Measurements from ENCODE around the gene PDE8B. TPM values are rescaled to one million over a fixed set of nuclear protein-coding genes. Genes with fewer than 3 reads are reported as not detected.
A peak's percentile ranks its signal among the peaks of the same experiment; 100 is the strongest.

PDE8B gene
- total RNA-seq, 1 experiment from 2014 or later, result 0.39 TPM

DNA sequence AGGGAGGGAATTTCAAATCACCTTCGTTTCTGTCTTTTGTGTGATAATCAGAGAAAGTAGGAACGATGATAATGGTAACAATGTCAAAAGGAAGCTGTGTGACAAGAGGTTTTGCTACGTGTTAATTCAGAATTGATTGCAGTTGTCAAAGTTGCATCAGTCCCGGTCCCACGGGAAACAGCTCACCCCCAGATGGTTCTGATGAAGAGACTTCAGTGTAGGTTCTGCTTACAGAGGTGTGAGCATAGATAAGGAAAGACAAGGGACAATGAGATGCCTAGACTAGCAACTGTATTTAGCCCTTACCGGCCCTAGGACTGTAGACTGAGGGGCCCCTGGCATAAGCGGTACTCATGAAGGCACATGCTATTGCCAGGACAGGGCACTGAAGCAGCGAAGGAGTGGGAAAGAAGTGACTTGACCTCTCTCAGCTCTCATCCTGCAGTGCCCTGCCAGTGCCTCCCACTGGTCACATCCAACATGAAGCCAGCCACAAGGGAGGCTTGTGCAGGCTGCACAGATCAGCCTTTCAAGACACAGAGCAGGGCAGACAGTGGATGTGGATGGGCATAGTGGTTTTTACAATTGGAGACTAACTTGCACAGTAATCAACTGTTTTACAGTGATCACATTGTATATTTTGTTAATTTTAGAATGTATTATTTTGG is 21.1 kb downstream of the PDE8B start:
- no peak for DNase-seq (ENCODE audit: low read depth)

GRCh38 chr5:77232574-77233358 is 22.3 kb downstream of the PDE8B start:
- peak; percentile 74 for DNase-seq (ENCODE audit: low read depth)

DNA sequence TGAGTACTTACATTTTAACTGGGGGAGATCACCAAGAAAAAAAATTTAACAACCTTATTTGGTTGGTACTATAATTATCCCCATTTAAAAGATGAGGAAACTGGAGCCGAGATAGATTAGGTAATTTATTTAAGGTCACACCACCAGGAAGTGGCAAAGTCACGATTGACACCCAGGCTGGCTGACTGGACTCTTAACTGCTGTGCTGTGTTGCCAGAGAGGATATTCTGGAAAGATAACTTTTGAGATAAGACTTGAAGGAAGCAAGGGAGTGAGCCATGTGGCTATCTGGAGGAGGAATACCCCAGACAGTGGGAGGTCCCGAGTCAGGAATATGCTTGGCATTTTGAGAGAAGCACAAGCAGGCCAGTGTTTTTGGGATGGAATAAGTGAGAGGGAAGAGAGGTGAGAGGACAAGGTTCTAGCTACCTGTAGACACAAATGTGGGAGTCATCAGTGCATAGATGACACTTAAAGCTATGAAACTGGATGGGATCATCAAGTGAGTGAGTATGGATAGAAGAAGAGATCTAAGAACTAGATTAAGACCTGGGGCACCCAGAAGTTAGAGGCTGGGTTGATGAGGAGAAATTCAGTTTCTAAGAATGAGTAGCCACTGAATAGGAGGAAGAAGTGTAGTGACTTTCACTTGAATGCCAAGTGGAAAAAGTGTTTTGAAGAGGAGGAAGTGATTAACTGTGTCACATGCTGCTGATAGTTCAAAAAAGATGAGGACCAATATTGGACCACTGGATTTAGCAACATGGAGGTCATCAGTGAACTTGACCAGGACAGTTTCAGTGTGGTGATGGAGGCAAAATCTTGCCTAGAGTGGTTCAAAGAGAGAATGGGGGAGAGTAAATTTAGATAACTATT is 25.6 kb downstream of the PDE8B start:
- no peak for DNase-seq (ENCODE audit: low read depth)

GRCh38 chr5:77239126-77239741 is 28.8 kb downstream of the PDE8B start:
- DNase-seq (ENCODE audit: low read depth), result peak; percentile 22

DNA sequence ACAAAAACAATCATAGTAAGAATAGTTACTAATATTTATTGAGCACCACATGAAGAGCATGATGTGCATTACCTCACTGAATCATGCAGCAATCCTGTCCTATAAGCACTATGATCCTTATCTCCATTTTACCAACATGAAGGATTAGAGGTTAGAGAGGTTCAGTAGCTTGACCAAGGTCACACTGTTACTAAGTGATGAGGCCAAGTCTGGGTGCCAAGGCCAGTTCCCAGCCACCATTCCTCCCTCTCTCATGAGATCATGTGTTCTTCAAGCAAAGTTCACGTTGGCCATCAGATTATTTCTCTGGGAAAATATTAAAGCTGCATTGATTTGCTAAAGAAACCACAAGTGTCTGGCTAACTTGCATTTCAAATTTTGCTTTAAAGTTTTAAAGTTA is 31.0 kb downstream of the PDE8B start:
- no peak for DNase-seq (ENCODE audit: low read depth)

DNA sequence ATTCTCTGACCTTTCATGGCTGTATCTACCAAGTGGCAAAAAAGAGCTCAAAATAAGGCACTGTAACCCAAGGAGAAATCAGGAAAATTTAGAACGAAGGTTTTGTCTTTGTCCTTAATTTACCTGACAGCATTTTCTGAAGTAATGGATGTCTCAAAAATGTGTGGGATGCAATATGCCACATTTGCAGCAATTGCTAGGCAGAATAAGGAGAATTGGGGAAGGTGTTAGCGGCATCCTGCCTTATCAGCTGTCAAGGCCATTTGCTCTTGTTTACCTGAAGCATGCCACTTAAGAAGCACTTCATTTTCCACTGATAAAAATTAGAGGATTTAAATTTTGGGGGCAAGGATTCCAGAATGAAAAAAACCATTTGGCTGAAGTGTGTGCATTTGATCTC is 39.0 kb downstream of the PDE8B start:
- DNase-seq (ENCODE audit: low read depth), result no peak

DNA sequence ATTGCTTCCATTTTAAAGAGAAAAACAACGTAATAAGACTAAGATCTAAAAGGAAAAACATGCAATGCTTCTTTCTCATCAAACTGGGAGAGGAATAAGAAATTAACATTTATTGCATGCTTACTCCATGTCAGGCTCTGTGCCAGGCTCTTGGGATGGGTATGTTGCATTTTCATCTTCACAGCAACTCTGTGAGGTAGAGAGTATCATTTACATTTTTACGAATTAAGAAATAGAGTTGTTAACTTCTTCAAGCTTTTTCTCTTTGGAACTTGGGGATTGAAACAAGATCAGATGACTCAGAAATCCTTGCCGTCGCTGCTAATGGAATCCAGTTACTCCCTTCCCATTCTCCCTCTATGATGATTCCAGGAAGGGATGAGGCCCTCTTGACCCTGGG is 39.5 kb downstream of the PDE8B start:
- DNase-seq (ENCODE audit: low read depth), result no peak

GRCh38 chr5:77251921-77252320 is 41.4 kb downstream of the PDE8B start:
- DNase-seq (ENCODE audit: low read depth), result no peak

GRCh38 chr5:77255617-77256016 is 45.1 kb downstream of the PDE8B start:
- DNase-seq (ENCODE audit: low read depth), result peak; percentile 17

- no peak for DNase-seq (ENCODE audit: low read depth)
Measured at GRCh38 chr5:77256406-77256805, 45.9 kb downstream of the PDE8B start.

- no peak for DNase-seq (ENCODE audit: low read depth)
Measured at GRCh38 chr5:77258652-77259051, 48.2 kb downstream of the PDE8B start.

GRCh38 chr5:77259476-77259875 is 49.0 kb downstream of the PDE8B start:
- DNase-seq (ENCODE audit: low read depth), result no peak

DNA sequence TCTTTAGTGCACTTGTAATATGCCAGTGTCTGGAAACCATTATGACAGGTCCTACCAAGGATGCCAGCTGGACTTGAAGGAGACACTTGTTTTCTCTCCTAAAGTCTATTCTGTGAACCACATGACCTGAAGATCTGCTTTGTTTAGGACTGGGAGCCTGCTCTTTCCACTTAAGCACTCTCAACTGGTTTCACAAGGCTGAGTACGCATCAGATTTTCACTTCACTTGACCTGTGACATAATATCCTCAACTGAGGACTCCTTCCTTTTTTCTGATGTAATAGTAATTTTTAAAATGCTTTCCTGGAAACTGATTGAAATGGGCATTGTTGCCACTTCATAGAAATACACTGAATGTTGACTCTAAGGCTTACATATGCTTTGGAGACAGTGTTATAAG is 52.2 kb downstream of the PDE8B start:
- no peak for DNase-seq (ENCODE audit: low read depth)

DNA sequence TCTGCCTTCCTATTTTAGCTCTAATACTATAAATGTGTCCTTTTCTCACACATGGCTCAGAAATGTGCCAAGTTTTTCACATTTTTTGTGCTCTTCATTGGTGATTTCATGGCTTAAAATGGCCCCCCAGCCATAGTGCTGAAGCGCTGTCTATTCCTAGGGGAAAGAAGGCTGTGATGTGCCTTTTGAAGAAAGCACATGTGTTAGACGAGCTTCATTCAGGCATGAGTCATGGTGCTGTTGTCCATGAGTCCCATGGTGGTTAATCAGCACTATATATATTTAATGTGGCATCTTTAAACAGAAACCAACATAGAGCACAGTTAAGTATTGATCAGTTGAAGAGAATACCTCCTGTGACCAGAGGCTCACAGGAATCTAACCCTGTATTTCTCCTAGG is 55.8 kb downstream of the PDE8B start:
- no peak for DNase-seq (ENCODE audit: low read depth)

- DNase-seq (ENCODE audit: low read depth), result no peak
Measured at GRCh38 chr5:77267496-77267895, 57.0 kb downstream of the PDE8B start.

DNA sequence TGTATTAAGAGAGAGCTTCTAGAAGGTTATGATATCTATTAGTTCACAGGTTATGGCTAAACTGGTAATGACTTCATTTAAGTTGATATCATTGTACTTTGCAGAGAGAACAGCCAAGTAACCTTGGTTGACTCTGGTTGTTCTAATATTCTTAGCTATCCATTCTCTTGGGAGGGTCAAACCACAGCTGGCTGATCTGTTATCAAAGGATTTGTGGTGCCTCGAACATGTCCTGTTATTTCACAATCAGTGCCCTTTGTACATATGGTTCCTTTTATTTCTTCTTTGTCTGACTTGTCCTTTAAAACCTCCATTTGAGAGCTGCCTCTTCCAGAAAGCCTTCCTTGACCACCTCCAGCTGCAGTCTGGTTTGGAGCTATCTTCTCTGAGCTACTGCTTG is 61.7 kb downstream of the PDE8B start:
- DNase-seq (ENCODE audit: low read depth), result no peak

GRCh38 chr5:77277759-77278158 is 67.3 kb downstream of the PDE8B start:
- DNase-seq (ENCODE audit: low read depth), result no peak

- DNase-seq (ENCODE audit: low read depth), result no peak
Measured at GRCh38 chr5:77280036-77280435, 69.6 kb downstream of the PDE8B start.

GRCh38 chr5:77281969-77282336 is 71.5 kb downstream of the PDE8B start:
- DNase-seq (ENCODE audit: low read depth), result no peak

- DNase-seq (ENCODE audit: low read depth), result peak; percentile 89
Measured at GRCh38 chr5:77282337-77283027, 72.0 kb downstream of the PDE8B start.

DNA sequence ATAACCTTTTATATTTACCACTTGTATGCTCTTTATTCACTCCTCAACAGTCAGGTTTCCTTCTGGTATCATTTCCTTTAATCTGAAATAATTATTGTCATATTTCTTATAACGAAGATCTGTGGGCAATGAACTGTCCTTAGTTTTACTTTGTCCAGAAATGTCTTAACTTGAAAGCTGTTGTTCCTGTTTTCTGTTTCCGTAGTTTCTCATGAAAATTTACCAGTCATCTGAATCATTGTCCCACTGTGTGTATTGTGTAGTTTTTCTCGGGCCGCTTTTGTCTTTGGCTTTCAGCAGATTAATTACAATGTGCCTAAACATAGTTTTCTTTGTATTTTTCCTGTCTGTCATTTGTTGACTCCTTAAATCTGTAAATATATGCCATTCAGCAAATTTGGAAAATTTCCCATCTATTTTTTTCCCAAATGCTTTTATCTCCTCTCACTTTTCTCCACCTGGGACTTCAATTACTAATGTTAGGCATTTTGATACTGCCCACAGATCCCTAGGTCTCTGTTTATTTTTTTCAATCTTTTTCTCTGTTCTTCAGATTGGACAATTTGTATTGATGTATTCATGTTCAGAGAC is 74.9 kb downstream of the PDE8B start:
- DNase-seq (ENCODE audit: low read depth), result no peak

Data from M059J (cell line).